Neural cell (in vitro differentiated cells): ENCODE data around the gene DPF3. TPM values are rescaled to one million over a fixed set of nuclear protein-coding genes. Genes with fewer than 3 reads are reported as not detected.

Experiments
- H2AFZ ChIP-seq: fragments of 200-600, 300-800 bp; sonication (generic), shearing (Covaris generic); 2 replicates; pipeline ENCODE4 v1.6.0; 2014; ENCODE audit warnings: low read depth, mild to moderate bottlenecking, antibody characterized with exemption, low read length, moderate library complexity
- H3F3A ChIP-seq: fragments of 200-600 bp; shearing (Covaris generic); 2 replicates; pipeline ENCODE4 v1.6.1; 2016; ENCODE audit warnings: mild to moderate bottlenecking, moderate library complexity, mixed read lengths, antibody characterized with exemption, low read length; ENCODE audit not compliant: insufficient read depth, poor library complexity, severe bottlenecking
- H3K27ac ChIP-seq: fragments of 200-600, 300-800 bp; sonication (generic), shearing (Covaris generic); 2 replicates; pipeline ENCODE4 v1.5.1; 2014; ENCODE audit warnings: mild to moderate bottlenecking, low read length, moderate library complexity
- H3K27me3 ChIP-seq: fragments of 300-800, 200-600 bp; sonication (generic), shearing (Covaris generic); 2 replicates; pipeline ENCODE4 v1.6.0; 2014; ENCODE audit warnings: mild to moderate bottlenecking, low read depth, low read length, moderate library complexity; ENCODE audit not compliant: insufficient read depth
- H3K36me3 ChIP-seq: fragments of 300-800, 200-600 bp; sonication (generic), shearing (Covaris generic); 2 replicates; pipeline ENCODE4 v1.5.1; 2014; ENCODE audit warnings: mild to moderate bottlenecking, antibody characterized with exemption, low read length, moderate library complexity; ENCODE audit not compliant: insufficient read depth
- H3K4me2 ChIP-seq: fragments of 300-800, 200-600 bp; sonication (generic), shearing (Covaris generic); 2 replicates; pipeline ENCODE4 v1.6.0; 2014; ENCODE audit warnings: mild to moderate bottlenecking, low read length
- H3K4me3 ChIP-seq: fragments of 300-800, 200-600 bp; sonication (generic), shearing (Covaris generic); 2 replicates; pipeline ENCODE4 v1.5.1; 2014; ENCODE audit warnings: mild to moderate bottlenecking, low read length, moderate library complexity
- H3K79me2 ChIP-seq: fragments of 200-600 bp; shearing (Covaris generic); replicated peaks from 2 replicates; pipeline ENCODE4 v1.6.0; 2014; ENCODE audit warnings: mild to moderate bottlenecking, low read length, moderate library complexity; ENCODE audit not compliant: insufficient read depth
- H3K9ac ChIP-seq: fragments of 300-800, 200-600 bp; sonication (generic), shearing (Covaris generic); 2 replicates; pipeline ENCODE4 v1.6.1; 2016; ENCODE audit warnings: mild to moderate bottlenecking, low read length, mixed read lengths
- H3K9me2 ChIP-seq: fragments of 200-600 bp; shearing (Covaris generic); 2 replicates; pipeline ENCODE4 v1.6.1; 2016; ENCODE audit warnings: mild to moderate bottlenecking, low read length, mixed read lengths; ENCODE audit not compliant: insufficient read depth
- H3K9me3 ChIP-seq: fragments of 200-600, 300-800 bp; sonication (generic), shearing (Covaris generic); 2 replicates; pipeline ENCODE4 v1.6.1; 2016; ENCODE audit warnings: mild to moderate bottlenecking, mixed run types, low read length, moderate library complexity, mixed read lengths
- H4K20me1 ChIP-seq: fragments of 200-600 bp; shearing (Covaris generic); 2 replicates; pipeline ENCODE4 v1.6.1; 2016; ENCODE audit warnings: mild to moderate bottlenecking, mixed run types; ENCODE audit not compliant: insufficient read depth
- EP300 ChIP-seq: fragments of 450-650 bp; conservative IDR thresholded peaks from 2 replicates; pipeline ENCODE4 v1.6.1; 2014; ENCODE audit warnings: antibody characterized with exemption, mild to moderate bottlenecking, moderate library complexity; ENCODE audit not compliant: poor library complexity, severe bottlenecking
- EZH2 ChIP-seq: fragments of 200-600, 300-800 bp; shearing (Covaris generic), sonication (generic); IDR thresholded peaks from 2 replicates; pipeline ENCODE4 v1.6.1; 2014; ENCODE audit warnings: antibody characterized with exemption, low read length, borderline replicate concordance, mild to moderate bottlenecking; ENCODE audit not compliant: insufficient read depth, poor library complexity, severe bottlenecking
- MXI1 ChIP-seq: fragments of 450-650 bp; conservative IDR thresholded peaks from 2 replicates; pipeline ENCODE4 v1.6.1; 2014; ENCODE audit warnings: antibody characterized with exemption, mild to moderate bottlenecking; ENCODE audit not compliant: poor library complexity, severe bottlenecking
- POLR2AphosphoS5 ChIP-seq: IDR thresholded peaks from 2 replicates; pipeline ENCODE4 v1.6.1; 2012
- RAD21 ChIP-seq: fragments of 450-650 bp; conservative IDR thresholded peaks from 2 replicates; pipeline ENCODE4 v1.6.1; 2014; ENCODE audit warnings: antibody characterized with exemption, mild to moderate bottlenecking, moderate library complexity
- SMC3 ChIP-seq: fragments of 450-650 bp; conservative IDR thresholded peaks from 2 replicates; pipeline ENCODE4 v1.6.1; 2014; ENCODE audit warnings: antibody characterized with exemption, mild to moderate bottlenecking, moderate library complexity; ENCODE audit not compliant: poor library complexity
- TAF1 ChIP-seq: IDR thresholded peaks from 2 replicates; pipeline ENCODE4 v1.6.1; 2012; ENCODE audit warnings: low read depth
- polyA plus RNA-seq: library from polyadenylated mRNA; depleted of rRNA; stranded (reverse); fragments of >200 nt; gene quantifications from 2 replicates; pipeline ENCODE4 v1.2.3, GENCODE V29; 2014
- TF ChIP-seq, protein P1 (sequence below): fragments of 450-650 bp; IDR thresholded peaks from 2 replicates; pipeline ENCODE4 v1.5.1; 2014; ENCODE audit warnings: antibody characterized with exemption, mild to moderate bottlenecking, moderate library complexity; ENCODE audit not compliant: poor library complexity, severe bottlenecking
- TF ChIP-seq, protein P2 (sequence below): IDR thresholded peaks from 2 replicates; pipeline ENCODE4 v1.6.1; 2012; ENCODE audit warnings: borderline replicate concordance

Gene DPF3
- polyA plus RNA-seq, 1 donor from 2014 or later = 2.9 TPM

DNA sequence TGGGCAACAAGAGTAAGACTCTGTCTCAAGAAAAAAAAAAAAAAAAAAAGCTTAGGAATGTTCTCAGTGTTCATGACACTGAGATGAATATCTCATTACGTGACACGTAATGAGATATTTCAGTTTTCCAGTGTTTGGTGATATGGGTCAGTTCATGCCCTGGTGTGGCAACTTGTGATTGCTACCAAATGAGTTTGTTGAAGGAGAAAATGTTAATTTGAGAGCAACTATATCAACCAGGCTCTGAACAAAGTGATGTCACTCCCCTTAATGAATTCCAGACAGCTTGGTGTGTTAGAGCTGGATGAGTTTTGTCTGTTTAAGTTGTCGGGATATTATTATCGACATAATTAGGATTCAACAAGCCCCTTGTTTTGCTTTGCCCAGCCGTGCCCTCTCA lies 211.7 kb downstream of the DPF3 start:
- no peaks in the 10 kb centered on the region for H3K79me2 ChIP-seq
- H3K27ac ChIP-seq = no peak overlapping the region
- no peak for TF ChIP-seq RAD21
- TF ChIP-seq, protein P1, sequence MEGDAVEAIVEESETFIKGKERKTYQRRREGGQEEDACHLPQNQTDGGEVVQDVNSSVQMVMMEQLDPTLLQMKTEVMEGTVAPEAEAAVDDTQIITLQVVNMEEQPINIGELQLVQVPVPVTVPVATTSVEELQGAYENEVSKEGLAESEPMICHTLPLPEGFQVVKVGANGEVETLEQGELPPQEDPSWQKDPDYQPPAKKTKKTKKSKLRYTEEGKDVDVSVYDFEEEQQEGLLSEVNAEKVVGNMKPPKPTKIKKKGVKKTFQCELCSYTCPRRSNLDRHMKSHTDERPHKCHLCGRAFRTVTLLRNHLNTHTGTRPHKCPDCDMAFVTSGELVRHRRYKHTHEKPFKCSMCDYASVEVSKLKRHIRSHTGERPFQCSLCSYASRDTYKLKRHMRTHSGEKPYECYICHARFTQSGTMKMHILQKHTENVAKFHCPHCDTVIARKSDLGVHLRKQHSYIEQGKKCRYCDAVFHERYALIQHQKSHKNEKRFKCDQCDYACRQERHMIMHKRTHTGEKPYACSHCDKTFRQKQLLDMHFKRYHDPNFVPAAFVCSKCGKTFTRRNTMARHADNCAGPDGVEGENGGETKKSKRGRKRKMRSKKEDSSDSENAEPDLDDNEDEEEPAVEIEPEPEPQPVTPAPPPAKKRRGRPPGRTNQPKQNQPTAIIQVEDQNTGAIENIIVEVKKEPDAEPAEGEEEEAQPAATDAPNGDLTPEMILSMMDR = no peak
- no peak for TF ChIP-seq SMC3
- TF ChIP-seq EP300 = no peak
- no peak for TF ChIP-seq TAF1
- TF ChIP-seq, protein P2, sequence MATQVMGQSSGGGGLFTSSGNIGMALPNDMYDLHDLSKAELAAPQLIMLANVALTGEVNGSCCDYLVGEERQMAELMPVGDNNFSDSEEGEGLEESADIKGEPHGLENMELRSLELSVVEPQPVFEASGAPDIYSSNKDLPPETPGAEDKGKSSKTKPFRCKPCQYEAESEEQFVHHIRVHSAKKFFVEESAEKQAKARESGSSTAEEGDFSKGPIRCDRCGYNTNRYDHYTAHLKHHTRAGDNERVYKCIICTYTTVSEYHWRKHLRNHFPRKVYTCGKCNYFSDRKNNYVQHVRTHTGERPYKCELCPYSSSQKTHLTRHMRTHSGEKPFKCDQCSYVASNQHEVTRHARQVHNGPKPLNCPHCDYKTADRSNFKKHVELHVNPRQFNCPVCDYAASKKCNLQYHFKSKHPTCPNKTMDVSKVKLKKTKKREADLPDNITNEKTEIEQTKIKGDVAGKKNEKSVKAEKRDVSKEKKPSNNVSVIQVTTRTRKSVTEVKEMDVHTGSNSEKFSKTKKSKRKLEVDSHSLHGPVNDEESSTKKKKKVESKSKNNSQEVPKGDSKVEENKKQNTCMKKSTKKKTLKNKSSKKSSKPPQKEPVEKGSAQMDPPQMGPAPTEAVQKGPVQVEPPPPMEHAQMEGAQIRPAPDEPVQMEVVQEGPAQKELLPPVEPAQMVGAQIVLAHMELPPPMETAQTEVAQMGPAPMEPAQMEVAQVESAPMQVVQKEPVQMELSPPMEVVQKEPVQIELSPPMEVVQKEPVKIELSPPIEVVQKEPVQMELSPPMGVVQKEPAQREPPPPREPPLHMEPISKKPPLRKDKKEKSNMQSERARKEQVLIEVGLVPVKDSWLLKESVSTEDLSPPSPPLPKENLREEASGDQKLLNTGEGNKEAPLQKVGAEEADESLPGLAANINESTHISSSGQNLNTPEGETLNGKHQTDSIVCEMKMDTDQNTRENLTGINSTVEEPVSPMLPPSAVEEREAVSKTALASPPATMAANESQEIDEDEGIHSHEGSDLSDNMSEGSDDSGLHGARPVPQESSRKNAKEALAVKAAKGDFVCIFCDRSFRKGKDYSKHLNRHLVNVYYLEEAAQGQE = no peak
- TF ChIP-seq MXI1 = no peak
- no peak for TF ChIP-seq EZH2
- no peak for TF ChIP-seq POLR2AphosphoS5
- H3K9ac ChIP-seq = no peak overlapping the region
- no peaks in the 10 kb centered on the region for H3K9me3 ChIP-seq
- no peak overlapping the region for H3K4me3 ChIP-seq
- no peaks in the 10 kb centered on the region for H3K36me3 ChIP-seq
- H3K27me3 ChIP-seq = no peaks in the 10 kb centered on the region
- H3K9me2 ChIP-seq = no peaks in the 10 kb centered on the region
- H3K4me2 ChIP-seq = no peak overlapping the region
- H4K20me1 ChIP-seq = no peaks in the 10 kb centered on the region
- H2AFZ ChIP-seq = no peak overlapping the region
- no peaks in the 10 kb centered on the region for H3F3A ChIP-seq

DNA sequence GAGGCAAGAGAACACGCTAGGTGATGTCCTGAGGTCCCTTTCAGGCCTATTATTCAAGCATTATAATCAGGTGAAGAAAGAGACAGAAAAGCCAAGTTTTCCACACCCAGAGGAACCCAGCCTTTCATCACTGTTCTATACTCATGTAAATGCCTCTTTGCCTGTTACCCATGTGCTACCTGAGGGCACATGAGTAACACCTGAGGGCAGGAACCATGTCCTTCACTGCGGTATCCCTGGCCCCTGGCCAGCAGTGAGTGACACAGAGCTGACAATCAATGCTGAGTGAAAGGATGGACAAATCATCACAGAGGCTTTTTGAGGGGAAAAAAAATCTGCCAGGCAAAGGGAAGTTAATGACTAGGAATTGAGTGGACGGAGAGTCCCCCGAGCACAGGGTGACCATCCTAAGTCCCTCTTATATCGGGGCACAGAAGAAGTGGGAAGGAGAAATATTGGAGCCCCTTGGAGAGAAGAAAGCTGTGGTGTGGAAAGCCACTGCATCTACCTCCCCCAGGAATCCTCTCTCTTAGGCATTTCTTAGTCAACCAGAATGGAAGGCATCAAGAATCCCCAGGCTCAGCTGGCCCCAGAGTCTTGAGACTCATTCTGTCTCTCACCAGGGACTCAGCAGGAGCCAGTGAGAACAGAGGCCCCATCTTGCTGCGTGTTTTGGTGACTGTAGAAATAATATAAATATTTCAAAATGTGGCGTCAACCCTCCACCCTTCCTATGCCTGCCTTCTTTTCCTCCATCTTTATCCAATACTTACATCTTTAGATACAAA lies 212.9 kb downstream of the DPF3 start:
- Histone ChIP-seq H3K27ac (peak overlapping the region; percentile 51), H3K9me2 (no peaks in the 10 kb centered on the region), H3F3A (no peaks in the 10 kb centered on the region), H3K27me3 (no peaks in the 10 kb centered on the region), H2AFZ (no peak overlapping the region), H3K4me3 (no peak overlapping the region), H3K36me3 (no peaks in the 10 kb centered on the region), H3K9ac (peak overlapping the region; percentile 46), H3K9me3 (no peaks in the 10 kb centered on the region), H3K4me2 (no peak overlapping the region), H4K20me1 (no peaks in the 10 kb centered on the region), H3K79me2 (no peaks in the 10 kb centered on the region)
- TF ChIP-seq EP300 (no peak), POLR2AphosphoS5 (no peak), TAF1 (no peak), RAD21 (no peak)
- TF ChIP-seq, protein P1 = no peak
- TF ChIP-seq, protein P2 = no peak
